ENCODE results near the gene BGN.

BGN gene

GRCh38 chrX:153462291-153462690, 32.5 kb upstream of the BGN start:
- DNase-seq = no peak

GRCh38 chrX:153463031-153463430, 31.7 kb upstream of the BGN start:
- DNase-seq = no peak

GRCh38 chrX:153463556-153463955, 31.2 kb upstream of the BGN start:
- DNase-seq = no peak

GRCh38 chrX:153464116-153464515, 30.7 kb upstream of the BGN start:
- no peak for DNase-seq

GRCh38 chrX:153465691-153466380, 28.9 kb upstream of the BGN start:
- DNase-seq = no peak

GRCh38 chrX:153468008-153468580, 26.7 kb upstream of the BGN start:
- DNase-seq = no peak

GRCh38 chrX:153469811-153470410, 24.9 kb upstream of the BGN start:
- DNase-seq = peak; percentile 35

- DNase-seq = peak; percentile 95
Measured at GRCh38 chrX:153470411-153471363, 24.1 kb upstream of the BGN start, which contains the start of gene HAUS7. TSS of gene HAUS7 (minus strand) at chrX:153470576. CDS start at chrX:153470557, 19 bp downstream.

GRCh38 chrX:153471663-153472280, 23.0 kb upstream of the BGN start:
- DNase-seq = no peak

- no peak for DNase-seq
Measured at GRCh38 chrX:153473126-153473525, 21.7 kb upstream of the BGN start.

GRCh38 chrX:153474266-153474665, 20.5 kb upstream of the BGN start:
- no peak for DNase-seq

GRCh38 chrX:153474718-153475117, 20.1 kb upstream of the BGN start:
- peak; percentile 39 for DNase-seq

- no peak for DNase-seq
Measured at GRCh38 chrX:153475271-153475670, 19.5 kb upstream of the BGN start.

- DNase-seq = no peak
Measured at GRCh38 chrX:153475751-153476281, 19.0 kb upstream of the BGN start.

- DNase-seq = no peak
Measured at GRCh38 chrX:153476666-153477363, 18.0 kb upstream of the BGN start.

GRCh38 chrX:153477364-153477857, 17.4 kb upstream of the BGN start:
- no peak for DNase-seq

- no peak for DNase-seq
Measured at GRCh38 chrX:153477901-153478300, 16.9 kb upstream of the BGN start.

GRCh38 chrX:153478746-153479145, 16.0 kb upstream of the BGN start:
- no peak for DNase-seq

GRCh38 chrX:153481043-153481442, 13.7 kb upstream of the BGN start:
- DNase-seq = no peak

GRCh38 chrX:153482376-153483015, 12.3 kb upstream of the BGN start:
- DNase-seq = no peak
